HG02623 (cell line): ENCODE measurements around the gene EIPR1.
"Not testable (repeated sequence)": the region's sequence is repeated elsewhere in the genome, so short reads cannot be mapped to it uniquely, and the experiment has no call there.

ENCODE experiments used
- ATAC-seq: cut with Tn5 transposase; IDR thresholded peaks from one replicate; pipeline ENCODE4 v1.9.1; 2021; ENCODE audit warnings: moderate library complexity; ENCODE audit not compliant: unreplicated experiment

EIPR1 gene

DNA sequence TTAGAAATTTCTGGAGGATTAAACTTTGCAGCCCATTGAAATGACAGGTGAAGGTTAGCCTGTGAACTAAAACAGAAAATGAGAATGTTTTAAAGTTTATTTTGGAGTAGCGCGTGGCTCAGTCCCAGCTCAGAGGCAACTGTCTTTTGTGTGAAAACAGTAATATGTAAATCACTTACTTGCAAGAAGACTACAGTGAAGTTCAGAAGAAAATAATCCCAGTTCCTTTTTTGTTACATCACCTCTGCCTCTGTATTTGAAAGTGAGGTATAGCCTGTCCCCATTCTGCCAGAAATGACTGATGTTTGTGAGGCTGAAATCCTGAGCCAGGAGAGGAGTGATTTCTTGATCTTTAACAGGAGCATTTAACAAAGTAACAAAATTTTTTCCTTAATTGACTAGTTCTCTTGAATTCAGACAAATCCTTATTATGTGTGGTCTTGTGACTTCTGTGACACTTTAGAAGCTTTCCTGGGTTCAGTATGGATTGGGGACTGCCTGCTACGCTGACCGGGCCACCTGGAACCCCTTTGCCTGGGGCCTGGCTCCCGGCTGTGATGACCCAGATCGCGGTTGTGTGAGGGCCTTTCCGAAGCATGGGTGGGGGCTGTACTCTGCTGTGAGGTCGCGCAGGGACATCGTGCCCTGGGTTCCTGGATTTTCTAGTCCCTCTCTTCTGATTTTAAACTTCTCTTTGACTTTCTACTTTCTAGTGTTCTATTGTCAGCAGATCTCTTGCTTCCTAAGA lies 26.1 kb upstream of the EIPR1 start:
- peak; percentile 99 for ATAC-seq

DNA sequence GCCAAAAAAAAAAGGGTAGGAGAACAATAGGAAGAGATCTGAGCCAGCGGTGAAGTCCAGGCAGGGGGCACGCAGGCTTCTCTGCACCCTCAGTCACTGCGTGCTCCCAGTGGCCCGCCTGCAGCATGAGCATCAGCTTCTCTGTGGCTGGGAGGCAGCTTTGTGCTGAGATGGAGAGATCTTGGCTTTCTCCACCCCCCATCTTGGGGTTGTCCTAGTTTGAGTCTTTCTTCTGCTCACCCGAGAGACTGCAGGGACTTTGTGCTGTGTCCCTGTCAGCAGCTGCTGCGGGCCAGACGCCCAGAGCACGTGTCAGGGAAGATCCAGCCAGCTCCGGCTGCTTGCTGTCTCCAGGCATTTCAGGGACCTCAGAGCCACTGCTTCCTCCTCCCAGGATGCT lies 22.2 kb upstream of the EIPR1 start:
- no peak for ATAC-seq

DNA sequence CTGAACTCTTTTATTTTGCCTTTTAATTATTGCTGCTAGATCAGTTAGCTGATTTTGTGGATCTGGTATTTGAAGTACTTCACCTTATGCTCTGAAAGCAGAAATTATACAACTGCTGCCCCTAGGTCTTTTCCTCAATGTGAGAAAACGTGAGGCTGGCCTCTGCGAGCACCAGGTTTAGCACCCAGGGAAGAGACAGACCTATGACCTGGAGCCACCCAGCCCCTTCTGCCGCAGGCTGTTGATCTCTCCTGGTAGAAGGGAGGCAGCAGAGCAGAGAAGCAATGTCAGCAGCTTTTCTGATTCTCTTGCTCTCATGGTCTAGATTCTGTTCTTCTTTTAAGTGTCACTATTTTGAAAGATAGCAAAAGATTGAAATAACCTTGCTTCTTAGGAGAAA lies 21.8 kb upstream of the EIPR1 start:
- no peak for ATAC-seq

DNA sequence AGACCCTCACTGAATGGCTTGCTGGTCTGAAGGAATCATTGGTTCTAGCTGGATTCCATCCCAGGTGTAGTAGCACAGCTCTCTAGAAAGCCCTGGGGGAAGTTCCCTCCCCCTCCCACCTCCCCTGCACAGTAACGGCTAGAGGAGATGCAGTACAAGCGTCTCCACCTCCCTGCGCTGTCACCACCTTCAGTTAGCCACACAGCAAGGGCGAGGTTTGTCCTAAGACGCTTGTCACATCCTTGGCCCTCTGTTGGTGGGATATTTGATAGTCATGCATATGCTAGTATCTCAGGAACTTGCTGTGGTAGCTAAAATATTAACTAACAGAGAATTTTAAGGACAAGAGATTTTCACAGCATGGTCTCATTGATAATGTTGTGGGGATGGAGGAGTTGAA lies 21.2 kb upstream of the EIPR1 start:
- ATAC-seq, result no peak

DNA sequence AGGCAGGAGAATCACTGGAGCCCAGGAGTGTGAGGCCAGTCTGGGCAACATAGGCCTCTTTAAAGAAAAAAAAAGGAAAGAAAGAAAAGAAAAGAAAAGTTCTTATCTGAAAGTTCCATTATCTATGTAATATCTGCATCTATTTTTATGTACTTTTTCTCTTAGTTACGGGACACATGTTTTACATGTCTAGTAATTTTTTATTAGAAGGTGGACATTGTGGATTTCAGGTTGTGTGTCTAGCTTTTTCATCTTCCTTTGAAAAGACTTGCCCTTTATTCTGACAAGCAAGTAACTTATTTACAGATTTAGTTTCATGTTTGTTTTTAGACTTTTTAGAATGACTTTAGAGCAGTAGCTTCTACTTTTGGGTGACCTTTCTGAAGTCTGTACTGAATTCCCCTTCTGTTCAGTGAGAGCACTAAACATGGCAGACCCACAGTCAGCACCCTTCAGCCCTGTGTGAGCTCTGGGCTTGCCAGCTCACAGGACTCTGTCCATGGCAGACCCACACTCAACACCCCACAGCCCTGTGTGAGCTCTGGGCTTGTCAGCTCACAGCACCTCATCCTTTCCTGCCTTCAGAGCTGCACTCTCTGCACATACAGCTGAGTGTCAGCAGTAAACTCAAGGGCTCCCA lies 19.4 kb upstream of the EIPR1 start:
- peak; percentile 63 for ATAC-seq

DNA sequence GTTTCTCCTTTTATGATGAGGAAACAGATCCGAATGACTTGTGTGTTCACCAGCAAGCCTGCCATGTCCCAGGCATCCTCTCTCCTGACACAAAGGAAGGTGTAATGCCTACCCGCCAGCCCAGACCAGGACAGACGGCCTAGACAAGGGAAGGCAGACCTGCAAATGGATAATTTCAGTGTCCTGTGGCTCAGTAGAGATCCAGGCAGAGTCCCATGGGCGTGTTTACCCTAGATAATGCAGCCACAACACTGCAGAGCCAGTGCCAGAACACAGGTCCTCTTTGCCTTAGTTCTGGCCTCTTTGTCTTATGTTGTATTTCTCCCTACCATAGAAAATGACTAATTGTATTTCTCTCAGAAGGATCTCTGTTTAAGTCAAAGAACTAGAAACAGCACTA lies 14.6 kb upstream of the EIPR1 start:
- no peak for ATAC-seq

DNA sequence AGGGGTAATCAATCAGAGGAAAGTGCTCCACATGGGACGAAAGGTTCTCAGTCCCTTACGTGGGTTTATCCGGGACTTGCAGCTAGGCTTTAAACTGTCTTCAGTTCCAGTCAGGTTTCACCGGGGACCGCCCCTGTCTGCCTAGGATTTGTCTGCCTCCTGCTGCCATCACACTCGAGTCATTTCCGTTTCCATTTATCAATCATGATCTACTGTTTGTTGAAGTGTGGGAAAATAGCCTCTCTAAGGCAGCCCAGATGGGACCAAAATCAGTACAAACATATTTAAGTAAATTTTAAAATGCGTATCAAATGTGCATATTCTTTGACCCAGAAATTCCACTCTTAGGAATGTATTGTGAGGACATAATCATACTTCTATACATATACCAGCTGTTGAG lies 12.4 kb upstream of the EIPR1 start:
- no peak for ATAC-seq

DNA sequence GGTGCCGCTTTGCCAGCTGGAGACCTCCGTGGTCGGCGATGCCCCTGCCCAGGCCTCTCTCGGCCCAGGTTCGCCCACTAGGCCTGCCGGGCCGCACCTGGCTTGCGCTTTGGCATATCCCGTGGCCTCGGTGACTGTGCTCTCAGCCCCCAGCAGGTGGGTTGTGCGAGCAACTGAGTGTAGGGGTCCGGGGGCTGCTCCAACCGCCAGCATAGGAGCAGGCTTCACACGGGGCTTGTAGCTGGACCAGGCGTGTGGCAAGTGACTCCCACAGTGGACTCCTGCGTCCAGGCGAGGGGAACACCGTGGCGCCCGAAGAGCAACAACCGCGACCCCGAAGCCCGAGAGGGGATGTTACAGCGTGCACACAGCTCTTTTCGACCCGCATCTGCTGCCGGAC lies 11.6 kb upstream of the EIPR1 start:
- no peak for ATAC-seq

DNA sequence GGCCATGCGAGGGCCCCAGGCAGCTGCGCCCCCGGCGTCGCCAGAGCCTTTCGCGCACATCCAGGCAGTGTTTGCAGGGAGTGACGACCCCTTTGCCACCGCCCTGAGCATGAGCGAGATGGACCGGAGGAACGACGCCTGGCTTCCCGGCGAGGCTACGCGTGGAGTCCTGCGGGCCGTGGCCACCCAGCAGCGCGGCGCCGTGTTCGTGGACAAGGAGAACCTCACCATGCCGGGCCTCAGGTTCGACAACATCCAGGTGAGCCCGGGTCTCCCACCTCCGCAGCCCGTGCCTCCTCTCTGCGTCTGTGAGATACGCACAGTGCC lies 10.8 kb upstream of the EIPR1 start:
- ATAC-seq, result no peak

DNA sequence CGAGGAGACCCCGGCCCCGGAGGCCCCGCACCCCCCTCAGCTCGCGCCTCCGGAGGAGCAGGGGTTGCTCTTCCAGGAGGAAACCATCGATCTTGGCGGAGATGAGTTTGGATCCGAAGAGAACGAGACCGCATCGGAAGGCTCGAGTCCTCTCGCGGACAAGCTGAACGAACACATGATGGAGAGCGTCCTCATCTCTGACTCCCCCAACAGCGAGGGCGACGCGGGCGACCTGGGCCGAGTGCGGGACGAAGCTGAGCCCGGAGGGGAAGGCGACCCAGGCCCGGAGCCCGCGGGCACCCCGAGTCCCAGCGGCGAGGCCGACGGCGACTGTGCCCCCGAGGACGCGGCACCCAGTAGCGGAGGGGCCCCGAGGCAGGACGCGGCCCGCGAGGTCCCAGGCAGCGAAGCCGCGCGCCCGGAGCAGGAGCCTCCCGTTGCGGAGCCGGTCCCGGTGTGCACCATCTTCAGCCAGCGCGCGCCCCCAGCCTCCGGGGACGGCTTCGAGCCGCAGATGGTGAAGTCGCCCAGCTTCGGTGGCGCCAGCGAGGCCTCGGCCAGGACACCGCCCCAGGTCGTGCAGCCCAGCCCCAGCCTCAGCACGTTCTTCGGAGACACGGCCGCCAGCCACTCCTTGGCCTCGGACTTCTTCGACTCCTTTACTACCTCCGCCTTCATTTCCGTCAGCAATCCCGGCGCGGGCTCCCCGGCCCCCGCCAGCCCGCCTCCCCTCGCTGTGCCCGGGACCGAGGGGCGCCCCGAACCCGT lies 10.2 kb upstream of the EIPR1 start:
- no peak for ATAC-seq

DNA sequence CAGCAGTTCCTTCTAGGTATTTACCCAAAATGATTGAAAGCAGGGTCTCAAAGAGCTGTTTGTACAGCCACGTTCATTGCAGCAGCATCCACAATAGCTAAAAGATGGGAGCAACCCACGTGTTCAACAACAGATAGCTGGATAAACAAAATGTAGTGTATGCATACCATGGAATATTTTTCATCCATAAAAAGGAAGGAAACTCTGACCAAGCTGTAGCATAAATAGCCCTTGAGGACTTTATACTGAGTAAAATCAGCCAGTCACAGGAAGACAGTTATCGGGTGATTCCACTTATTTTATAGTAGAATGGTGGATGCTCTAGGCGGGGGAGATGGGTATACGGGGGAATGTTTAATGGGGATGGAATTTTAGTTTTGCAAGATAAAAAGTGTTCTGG lies 9.4 kb upstream of the EIPR1 start:
- no peak for ATAC-seq

DNA sequence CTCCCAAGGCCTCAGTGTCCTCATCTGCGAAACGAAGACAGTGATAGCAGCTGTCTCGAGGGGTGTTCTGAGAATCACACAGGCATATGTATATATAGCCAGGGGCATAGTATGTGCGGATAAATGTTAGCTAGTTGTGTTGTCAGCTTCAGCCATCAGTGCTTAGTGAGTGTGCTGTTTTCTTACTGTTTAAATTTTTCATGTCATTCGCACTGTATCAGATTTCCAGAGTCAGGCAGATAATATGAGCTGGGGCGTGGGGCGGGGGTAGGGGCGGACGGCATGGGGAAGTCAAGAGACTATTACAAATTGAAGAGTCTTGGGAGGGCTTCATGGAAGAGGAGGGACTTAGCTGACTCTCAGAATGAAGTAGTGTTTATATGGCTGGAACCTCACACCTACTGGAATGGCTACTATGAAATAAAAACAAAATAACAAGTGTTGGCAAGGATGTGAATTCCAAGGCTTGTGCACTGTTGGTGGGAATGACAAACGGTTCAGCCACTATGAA lies 8.9 kb upstream of the EIPR1 start:
- no peak for ATAC-seq

DNA sequence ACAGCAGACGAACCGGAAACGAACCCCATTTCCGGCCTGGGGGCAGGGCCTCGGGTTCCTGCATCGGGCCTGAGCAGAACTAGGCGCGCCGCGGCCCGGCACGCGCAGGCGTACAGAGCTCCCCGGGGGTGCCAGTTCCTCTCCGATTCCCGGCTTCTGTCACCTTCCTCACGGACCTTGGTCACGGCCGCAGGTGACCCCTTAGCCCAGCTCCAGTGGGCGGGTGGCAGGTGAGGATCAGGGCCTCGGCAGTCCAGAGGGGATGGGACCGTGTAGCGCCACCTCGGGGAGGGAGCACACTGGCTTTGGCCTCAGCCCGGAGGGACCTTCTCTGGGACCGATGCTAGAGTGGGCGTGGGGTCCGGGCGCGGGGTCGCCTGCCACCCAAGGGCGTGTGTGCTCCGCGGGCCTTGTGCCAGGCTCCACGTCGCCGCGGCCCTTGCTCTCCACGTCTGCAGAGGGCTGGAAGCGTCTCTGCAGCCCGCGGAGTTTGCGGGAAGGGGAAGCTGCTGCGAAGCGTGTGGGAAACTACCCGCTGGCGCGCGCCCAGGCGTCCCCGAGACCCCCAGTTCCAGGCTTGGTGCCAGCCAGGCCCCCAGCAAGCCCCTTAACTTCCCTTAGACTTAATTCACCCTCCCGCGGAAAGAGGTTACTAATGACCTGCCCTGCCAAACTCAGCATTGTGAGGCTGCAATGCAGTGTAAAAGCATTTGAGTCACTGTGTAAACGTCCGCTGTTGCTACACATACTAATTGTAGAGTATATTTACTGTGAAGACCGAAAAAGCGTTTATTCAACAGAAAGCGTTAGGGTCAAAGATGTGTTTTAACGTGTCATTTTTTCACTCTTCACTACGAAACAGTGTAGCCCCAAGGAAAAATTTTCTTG lies 2.3 kb upstream of the EIPR1 start, which contains the start of gene TRAPPC12:
TSS of gene TRAPPC12 (plus strand) at position 48 of the 888 bp plus-strand sequence. CDS start 7,930 bp downstream, outside the sequence.
- peak; percentile 76 for ATAC-seq

DNA sequence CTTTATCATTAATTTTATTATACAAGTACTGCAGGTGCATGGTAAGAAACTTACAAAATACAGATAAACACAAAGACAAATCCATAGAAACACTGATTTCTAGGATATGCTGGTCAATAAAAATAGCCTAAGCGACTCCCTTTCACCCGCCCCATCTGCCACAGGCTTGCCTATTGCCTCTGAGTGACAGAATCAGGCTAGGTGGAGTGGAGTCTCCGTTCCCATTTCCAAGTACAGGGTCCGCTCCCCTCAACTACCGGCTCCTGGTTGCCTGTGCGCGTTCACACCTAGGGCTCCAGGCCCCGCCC lies 1.7 kb upstream of the EIPR1 start:
- no peak for ATAC-seq

DNA sequence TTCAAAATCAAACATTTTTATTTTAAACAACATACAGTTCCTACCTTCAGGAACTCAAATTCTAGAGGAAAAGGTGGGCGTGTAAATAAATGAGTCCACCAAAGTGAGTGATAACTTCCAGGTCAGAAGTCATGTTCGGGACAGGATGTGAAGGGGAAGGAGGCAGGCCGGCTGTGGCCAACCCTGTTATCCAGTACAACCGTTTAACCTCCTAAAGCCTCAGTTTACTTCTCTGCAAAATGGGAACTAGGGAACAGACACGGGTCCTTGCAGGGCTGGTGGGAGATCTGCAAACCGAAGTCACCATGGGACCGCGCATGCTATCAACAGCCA lies 373 bp downstream of the EIPR1 start:
- peak; percentile 14 for ATAC-seq

DNA sequence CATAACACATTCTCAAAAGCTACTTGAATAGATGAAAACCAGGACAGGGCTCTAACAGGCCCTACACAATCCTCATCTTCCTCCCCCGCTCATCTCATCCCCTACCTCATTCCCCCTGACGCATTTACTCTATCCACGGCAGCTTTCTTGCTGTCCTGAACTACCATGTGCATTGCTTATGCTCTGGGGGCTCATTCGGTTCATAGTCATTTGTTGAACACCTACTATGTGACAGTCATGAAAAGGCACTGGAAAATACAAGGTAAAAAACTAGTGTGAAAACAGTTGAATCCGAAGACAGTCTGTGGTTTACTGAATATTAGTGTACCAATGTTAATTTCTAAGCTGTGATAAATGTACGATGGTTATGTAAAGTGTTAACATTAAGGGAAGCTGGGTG lies 797 bp downstream of the EIPR1 start:
- ATAC-seq, result no peak

DNA sequence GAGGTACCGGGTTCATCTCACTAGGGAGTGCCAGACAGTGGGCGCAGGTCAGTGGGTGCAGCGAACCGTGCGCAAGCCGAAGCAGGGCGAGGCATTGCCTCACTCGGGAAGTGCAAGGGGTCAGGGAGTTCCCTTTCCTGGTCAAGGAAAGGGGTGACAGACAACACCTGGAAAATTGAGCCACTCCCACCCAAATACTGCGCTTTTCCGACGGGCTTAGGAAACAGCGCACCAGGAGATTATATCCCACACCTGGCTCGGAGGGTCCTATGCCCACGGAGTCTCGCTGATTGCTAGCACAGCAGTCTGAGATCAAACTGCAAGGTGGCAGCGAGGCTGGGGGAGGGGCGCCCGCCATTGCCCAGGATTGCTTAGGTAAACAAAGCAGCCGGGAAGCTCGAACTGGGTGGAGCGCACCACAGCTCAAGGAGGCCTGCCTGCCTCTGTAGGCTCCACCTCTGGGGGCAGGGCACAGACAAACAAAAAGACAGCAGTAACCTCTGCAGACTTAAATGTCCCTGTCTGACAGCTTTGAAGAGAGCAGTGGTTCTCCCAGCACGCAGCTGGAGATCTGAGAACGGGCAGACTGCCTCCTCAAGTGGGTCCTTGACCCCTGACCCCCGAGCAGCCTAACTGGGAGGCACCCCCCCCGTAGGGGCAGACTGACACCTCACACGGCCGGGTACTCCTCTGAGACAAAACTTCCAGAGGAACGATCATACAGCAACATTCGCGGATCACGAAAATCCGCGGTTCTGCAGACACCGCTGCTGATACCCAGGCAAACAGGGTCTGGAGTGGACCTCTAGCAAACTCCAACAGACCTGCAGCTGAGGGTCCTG lies 8.1 kb downstream of the EIPR1 start:
- ATAC-seq, result not testable (repeated sequence)

DNA sequence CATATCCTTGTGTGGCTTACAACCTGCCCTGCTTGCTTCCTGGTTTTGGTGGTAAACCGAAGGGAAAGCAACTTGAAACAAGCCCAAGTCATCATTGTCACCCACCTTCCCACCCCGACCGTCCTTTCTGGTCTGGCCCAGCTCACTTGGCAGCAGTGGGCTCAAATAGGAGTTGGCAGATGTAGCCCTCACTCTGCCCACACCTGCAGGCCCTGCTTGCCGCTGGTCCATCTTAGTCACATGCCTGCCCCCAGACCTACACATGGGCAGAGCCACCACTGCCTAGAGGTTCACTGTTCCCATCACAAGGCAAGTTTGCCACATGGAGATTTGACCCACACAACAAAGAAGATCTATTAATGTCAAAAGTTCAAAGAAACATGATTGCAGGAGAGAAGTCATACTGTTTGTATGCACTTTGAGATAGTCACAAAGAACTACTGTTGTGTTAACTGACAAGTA lies 9.3 kb downstream of the EIPR1 start:
- ATAC-seq, result no peak

DNA sequence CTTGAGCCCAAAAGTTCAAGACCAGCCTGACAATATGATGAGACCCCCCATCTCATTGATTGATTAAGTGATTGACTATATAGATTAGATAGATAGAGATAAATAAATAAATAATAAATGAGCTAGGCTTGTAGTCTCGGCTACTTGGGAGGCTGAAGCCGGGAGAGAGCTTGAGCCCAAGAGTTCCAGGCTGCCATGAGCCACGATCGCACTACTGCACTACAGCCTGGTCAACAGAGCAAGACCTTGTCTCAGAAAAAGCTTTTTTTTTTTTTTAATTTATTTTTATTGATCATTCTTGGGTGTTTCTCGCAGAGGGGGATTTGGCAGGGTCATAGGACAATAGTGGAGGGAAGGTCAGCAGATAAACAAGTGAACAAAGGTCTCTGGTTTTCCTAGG lies 12.4 kb downstream of the EIPR1 start:
- no peak for ATAC-seq
